Measurements from ENCODE around the gene CTSZ.
A peak's percentile ranks its signal among the peaks of the same experiment; 100 is the strongest.
"Not testable (repeated sequence)": the region's sequence is repeated elsewhere in the genome, so short reads cannot be mapped to it uniquely, and the experiment has no call there.

CTSZ gene

DNA sequence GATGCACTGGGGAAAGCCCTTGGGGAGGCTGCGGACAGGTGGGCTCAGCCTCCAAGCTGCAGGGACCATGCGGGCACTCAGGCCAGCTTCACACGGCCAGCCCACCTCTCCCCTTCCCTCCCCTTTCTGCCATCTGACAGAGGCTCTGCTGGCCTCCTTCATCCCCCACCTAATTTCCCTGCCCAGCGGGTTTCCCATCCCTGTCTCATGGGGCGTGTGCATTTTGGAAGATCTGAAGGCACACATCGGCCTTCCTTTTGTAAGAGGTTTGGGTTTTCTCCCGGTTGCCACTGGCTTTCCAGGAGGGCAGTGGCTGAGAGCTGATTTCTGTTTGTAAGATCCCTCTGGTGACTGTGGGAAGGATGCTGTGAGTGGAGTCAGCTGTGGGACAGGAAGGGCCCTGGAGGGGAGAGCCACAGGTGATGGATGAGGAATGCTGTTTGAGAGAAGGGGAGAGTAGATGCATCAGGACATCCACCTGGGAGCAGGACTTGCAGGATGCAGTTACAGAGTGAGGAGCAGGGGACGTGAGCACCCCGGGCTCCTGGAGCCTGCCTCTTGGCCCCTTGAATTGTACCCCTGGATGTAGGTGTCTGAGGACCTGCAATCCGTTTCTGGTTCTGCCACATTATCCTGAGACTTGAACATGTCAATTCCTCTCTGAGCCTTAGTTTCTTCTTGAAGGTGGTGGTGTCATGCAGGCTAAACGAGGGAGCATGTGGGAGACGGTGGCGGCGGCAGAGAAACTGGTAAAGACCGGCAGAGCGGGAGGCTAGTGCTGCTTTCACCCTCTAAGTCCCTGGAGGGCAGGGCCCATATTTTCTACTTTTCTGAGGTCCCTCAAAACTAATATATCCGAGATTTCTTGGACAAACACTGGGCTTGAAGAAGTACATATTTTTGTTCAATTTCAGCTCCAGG, 6.2 kb upstream of the CTSZ start:
- DNase-seq: no peak

DNA sequence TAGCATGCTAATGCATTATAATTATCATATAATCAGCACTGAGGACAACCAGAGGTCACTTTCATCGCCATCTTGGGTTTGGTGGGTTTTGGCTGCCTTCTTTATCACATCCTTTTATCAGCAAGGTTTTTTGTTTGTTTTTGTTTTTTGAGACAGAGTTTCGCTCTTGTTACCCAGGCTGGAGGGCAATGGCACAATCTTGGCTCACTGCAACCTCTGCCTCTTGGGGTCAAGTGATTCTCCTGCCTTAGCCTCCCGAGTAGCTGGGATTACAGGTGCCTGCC, 4.8 kb upstream of the CTSZ start:
- not testable (repeated sequence) for DNase-seq

DNA sequence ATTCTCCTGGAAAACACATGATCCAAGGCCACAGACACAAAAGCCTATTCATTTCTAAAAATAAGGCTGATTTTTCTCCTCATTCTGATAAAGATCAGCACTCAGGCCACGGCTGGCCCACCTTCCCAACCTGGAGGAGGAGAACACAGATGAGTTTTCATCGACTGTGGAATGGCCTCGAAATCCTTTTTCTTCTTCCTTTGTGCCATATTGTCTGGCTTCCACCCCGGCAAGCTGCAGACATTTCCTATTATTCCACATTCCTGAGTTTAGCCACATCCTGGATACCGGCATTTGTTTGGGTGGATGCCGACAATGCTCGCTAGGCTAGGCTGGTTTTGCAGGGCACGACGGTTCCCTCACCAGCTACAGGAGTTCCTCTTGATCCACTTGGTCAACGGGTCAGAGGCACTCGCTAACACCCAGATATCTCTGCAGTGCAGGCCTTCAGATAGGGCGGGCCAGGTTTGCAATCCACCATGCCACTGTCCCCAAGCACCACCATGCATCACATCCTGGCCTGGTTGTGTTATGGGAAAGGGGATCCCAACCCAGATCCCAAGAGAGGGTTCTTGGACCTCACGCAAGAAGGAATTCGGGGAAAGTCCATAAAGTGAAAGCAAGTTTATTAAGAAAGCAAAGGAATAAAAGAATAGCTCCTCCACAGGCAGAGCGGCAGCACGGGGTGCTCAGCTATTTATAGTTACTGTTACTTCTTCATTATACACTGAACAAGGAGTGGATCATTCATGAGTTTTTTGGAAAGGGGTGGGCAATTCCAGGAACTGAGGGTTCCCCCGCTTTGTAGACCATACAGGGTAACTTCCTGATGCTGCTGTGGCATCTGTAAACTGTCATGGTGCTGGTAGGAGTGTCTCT, 4.2 kb upstream of the CTSZ start:
- peak; percentile 63 to 64 for DNase-seq

DNA sequence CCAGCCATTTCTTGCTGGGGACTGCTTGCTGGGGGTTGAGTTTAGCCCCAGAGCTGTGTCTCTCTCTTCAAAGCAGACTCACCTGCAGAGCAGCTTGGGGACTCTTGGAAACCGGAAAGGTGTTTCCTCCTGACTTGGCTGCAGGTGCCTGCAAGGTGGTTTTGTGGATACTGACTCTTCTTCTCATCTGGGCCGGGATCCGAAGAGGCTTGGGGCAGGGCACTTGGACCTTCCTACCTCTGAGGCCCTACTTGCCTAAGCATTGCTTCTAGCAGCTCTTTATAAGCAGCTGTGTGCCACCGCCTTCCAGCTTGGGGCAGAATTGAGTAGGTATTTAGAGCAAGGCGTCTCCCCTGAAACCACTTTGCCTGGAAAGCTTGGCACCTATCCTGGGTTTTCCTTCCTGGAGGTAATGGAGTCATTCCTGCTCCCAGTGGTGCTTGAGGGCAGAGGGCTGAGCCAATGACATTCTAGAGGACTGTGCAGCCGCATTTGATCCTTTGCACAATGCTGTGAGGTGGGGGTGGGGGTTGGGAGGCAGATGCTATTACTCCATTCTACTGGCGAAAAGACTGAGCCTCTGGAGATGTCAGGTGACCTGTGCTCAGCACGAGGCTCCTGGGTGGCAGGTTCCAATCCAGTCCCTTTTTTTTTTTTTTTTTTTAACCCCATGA, 3.4 kb upstream of the CTSZ start:
- DNase-seq: no peak

DNA sequence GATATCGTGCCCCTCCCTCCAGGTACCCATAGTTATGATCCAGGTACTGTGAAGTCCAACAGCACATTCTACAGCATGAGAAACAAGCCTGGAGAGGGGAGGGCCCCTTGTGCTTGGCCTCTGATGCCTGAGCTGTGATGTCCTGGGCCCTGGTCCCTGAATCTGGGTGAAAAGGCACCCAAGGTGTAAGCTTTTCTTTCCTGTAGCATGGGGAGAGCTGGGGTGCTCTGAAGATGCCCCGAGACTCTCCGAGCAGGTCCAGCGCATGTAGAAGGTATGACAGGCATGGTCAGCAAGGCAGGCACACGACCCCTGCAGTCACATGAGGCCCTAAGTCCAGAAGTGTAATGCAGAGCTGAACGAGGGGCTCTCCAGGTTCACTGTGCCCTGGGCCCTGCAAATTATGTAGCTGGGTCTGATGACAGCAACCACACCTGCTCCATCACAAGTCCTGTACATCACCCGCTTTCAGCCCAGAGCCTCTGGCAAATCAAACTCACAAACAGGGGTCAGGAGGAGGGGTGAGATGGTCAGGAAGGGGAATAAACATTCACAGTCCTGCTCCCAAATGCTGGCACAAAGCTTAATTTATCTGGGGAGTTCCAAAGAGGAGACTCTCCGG, 1.8 kb upstream of the CTSZ start:
- DNase-seq: no peak

DNA sequence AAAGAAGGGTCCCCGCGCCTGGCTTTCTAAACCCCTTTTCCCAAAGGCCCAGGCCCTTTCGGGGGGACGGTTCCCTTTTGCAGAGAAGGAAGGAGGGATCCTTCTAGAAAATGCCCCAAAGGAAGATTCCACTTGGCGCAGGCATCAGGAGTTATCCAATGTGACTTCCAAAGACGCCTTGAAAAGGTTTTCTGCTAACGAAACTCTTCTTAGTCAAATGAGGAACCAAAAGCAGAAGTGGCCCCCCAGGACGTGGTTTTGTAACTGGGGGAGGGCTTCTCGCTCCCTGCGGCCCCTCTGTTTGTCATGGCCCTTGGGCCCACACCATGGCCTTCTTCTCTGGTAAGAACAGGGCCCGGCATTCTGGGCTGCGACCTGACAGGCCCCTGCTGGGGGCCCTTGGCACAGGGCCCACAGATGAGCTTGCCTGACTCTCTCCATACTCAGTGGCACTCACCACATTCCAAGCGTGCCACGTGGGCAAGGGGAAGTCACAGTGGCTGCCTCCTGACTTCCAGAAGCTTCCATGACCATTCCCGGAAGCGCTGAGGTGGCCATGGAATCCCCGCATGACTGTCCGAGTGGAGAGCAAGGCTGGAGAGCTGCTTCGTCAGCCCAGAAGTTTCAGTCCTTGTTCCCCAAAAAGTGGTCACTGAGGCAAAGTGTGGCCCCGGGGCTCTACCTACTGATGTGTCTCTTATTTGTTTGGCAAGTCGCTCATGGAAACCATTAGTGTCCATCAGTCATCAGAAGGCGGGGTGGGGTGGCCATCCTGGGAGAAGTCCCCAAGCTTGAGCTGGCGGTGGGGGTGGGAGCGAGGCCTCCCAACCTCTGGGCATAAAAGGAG, 834 bp upstream of the CTSZ start:
- DNase-seq: peak; percentile 90 to 97

DNA sequence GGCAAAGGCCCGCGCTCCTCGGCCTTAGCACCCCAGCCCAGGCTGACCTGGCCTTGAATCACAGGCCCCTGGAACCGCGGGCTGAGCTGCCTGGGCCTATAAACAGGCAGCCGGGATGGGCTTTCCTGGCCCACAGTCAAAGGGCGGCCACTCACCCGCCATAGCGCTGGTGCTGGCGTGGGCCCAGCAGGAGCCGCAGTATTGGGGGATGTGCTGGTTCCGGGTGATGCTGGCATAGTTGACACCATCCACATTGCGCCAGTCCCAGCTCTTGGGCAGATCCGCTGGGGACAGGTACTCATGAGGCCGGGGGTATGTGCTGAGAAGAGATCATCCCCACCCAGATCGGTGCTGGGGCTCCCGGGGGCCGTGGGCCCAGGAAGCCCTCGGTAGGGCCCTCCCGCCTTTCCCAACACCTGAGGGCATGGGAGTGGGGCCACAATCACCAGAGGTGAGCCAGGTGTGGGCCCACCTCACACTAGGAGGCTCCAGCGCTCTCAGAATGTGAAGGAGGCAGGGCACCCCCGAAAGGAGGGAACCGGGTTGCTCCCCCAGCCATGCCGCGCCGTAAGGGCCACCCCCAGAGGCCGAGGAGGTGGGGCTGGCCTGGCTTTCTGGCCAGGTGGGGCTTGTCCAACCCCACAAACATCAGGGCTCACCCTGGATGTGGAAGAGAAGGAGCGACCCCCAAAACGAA, 739 bp downstream of the CTSZ start:
- no peak for DNase-seq

DNA sequence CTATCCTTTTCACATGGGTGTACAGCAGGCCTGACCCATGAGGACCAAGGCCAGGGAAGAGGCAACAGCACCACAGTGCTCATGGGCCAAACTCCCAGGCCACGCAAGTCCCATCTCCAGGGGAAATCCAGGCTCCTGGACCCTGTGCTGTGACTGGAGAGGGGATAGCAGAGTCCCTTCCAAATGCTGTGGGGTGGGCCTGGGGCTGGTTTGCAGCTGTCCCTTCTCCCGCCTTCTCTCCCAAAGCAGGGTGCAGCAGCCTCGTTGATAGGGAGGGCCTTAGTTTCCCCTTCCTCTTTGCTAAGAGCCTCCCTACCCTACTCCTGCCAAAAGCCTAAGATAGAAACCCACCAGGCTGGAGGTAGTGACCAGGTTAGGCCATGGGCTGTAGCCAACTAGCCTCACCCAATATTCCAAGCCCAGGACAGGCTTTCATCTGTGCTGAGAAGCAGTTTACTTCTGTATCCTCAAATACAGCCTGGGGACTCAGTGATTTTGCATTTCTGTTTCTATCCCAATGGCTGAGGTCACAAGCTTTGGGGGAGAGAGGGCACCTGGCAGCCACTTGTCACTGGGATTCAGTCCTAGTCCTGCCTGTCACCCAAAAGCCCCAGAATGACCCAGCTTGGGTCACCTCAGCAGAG, 1.4 kb downstream of the CTSZ start:
- DNase-seq: no peak

DNA sequence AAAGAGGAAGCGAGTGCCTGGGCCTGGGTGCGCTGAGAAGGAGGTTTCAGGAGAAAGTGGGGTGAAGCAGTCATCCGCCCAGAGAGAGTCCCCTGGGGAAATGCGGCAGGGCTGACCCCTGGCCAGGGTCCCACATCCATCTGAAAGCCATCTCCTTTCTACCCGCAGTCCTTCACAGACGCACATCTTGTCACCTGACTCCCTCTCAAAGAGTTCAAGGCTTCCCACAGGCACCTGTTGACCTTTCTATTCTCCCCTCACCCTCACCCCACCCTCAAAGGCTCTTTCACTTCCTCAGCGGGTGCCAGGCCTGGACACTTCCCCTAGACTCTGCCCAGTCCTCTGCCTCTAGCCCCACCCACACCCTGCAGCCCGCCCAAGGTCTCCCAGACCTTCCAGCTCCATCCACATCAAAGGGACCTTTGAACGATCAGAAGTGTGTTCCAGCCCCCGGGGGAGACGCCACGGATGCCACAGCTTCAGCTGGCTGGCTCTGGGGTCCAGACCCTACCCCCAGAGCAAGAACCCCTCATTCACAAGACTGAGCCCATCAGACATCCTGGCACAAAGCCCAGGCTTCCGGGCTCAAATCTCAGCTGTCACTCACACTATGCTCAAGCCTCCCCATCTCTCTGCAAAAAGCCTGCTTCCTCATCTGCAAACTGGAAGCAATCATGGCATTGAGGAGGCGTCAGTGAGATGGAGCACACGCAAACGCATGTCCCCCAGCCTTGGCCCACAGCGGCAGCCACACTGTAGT, 2.1 kb downstream of the CTSZ start:
- DNase-seq: peak; percentile 70 to 83

DNA sequence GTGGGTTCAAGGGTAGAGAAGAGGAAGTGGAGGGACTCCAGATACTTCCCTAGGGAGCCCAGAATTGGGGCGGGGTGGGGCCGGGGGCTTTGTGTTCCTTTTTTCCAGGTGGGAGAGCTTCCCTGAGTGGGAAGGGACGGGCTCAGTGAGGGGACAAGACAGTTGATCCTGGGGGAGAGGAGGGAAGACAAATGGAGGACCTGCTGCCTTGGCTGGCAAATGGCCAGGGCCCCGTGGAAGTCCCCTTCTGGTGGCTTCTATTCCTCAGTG, 2.6 kb downstream of the CTSZ start:
- DNase-seq: peak; percentile 86 to 87

DNA sequence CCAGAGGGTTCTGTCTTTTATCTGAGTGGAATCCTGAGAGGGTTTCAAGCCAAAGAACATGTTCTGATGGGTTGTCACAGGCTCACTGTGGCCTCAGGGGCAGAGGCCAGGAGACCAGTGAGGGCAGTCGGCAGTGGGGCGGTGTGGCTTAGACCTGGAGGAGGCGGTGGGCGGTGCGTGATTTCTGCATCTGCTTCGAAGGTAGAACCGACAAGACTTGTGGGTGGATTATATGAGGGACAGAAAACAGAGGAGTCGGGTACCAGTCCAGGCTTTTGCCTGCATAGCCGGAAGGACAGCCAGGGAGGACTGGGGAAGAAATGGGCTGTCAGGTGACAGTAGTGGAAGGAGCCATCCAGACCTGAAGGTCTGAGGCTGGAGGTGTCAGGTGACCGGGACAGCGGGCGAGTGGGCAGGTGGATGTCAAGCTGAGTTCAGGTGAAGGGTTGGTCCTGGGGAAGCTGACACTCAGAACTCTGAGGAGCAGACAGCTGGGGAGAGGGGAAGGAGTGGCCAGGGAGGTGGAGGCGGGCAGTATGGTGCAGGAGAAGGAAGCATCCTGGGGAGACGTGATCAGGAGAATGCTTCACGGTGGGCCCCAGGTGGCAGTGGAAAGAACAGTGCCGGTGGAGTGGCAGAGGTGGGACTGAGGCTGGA, 3.1 kb downstream of the CTSZ start:
- DNase-seq: no peak

DNA sequence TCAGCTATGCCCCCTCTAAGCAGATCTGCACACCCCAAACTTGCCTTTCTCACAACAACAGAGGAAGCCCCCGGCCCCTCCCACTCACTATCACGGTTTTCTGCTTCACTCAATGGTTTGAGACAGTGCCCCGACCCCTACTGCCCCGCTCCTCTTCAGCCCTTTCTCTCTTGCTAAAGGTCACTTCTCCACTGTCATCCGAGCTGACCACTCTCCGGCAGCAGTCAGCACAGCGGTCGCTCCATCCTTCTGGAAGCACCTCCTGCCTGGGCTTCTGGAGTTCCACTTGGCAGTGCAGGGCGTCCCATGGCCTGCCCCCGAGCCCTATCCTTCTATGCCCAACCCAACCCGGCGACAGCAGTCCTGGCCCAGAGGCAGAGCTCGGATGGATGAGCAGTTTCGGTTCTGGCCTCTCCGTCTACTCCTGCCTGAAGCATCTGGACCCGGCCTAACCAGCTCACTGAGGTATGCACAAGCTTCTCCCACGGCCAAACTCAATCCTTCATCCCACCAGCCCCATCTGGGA, 4.1 kb downstream of the CTSZ start:
- DNase-seq: no peak

DNA sequence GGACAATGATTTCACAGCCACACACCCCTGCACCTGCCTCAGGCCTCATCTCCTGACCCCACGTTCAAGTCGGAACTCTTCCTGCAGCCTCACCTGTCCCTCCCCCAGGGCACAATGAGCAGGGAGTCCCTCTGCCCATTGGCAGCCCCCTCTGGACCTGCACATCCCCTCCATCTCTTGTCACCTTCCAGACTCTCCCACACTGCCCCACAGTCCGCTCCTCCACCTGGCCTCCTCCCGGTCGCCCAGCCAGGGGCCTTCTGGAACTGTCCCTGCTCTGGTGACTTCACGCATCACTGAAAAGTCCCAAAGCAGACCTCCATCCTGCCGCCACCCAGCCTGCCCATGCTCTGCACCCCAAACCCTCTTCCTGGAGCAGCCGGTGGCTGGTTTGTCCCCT, 4.7 kb downstream of the CTSZ start:
- no peak for DNase-seq

DNA sequence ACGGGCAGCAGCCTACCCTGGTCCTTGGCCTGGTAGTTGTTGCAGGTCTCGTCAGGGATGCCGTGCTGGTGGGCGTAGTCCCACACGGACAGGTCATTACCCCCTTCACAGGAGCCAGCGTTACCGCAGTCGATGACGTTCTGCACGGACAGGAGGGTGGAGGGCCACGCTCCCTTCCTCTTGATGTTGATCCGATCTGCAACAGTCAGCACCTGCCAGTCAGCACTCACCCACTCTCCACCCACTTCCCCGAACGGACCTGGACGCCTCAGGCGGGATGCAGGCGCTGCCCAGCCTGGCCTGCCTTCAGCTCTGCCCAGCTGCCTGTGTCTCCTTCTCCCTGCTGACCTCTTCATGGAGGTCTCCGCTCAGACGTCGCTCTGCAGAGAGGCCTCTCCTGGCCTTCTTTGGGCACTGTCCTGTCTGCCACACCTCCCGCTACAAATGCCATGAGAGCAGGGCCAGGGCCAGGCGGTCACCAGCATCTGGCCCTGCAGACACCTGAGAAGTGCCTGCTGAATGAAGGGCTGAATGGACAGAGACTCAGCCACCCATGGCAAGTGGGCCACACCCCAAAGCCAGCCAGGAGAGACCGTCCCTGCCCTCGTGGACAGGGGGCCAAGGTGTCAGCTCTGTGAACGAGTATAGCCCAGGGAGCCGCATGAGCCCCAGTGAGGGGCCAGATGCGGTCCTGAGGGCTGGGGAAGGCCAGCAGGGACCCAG, 5.4 kb downstream of the CTSZ start:
- DNase-seq: no peak

DNA sequence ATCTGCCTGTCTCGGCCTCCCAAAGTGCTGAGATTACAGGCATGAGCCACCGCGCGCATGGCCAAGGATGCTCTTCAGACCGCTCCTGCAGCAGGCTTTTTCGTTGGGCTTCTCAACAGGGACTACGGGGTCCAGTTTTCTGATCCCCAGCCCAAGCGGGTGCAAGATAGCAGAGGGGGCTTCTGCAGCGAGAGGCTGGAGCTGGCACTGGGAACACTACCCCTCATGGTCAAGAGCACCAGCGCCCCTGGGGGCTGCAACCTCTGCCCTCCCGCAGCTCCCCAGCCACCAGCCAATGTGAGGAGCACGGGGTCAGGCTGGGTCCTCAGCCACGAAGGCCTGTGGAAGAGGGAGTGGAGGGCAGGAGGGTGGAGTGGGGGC, 6.0 kb downstream of the CTSZ start:
- DNase-seq: no peak

DNA sequence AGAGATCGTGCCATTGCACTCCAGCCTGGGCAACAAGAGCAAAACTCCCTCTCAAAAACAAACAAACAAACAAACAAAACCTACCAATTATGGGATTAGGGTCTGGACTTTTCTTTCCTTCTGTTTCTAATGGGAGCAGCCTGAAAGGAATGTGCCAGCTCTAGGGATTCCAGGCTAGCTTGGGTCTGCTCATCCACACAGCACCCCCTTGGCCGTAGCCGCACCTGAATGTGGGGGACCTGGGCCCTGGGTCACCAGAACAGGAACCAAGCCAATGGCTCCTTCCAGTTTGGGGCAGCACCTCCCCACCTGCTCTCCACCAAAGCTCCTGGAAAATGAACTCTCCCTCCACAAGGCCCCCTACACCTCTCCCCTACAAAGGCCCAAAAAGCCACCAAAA, 6.7 kb downstream of the CTSZ start:
- no peak for DNase-seq

DNA sequence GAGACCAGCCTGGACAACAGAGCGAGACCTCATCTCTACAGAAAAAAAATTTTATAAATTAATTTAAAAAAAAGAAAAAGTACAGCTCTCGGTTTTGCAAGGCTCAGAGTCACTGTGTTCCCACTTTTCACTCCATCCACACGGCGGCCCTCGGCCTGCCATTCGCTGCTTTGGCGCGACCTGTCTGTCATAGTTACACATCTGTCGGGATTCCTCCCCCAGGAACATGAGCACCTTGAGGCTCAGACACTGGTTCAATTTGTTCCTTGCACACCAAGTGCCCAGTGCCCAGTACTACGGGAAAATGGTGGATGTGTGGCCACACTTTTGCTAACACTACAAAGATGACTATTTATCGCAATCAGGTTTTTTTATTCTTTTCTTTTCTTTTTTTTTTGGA, 8.4 kb downstream of the CTSZ start:
- no peak for DNase-seq

DNA sequence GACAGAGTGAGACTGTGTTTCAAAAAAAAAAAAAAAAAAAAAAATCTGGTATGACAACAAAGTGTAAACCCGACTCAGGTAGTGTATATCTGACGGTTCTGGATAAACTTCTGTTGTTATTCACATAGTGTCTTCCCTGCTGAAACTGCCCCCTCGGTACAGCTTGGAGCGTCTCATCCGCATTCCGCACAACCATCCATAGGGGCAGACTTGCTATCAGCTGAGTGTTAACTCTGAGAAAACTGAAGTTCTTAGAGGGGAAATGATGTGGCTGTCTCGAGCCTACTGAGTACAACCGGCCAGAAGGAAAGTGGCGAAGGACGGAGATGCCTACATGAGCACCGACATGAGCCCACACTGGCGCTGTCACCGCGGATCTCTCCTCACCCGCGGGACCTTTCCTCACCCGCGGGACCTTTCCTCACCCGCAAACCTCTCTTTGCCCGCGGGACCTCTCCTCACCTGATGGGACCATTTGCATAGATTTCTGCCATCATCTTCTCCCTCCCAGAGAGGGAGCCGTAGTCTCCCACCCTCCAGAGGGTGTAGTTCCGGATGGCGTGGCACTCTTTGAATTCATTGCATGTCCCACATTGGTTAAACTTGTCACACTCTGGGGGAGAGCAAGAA, 9.8 kb downstream of the CTSZ start:
- no peak for DNase-seq

DNA sequence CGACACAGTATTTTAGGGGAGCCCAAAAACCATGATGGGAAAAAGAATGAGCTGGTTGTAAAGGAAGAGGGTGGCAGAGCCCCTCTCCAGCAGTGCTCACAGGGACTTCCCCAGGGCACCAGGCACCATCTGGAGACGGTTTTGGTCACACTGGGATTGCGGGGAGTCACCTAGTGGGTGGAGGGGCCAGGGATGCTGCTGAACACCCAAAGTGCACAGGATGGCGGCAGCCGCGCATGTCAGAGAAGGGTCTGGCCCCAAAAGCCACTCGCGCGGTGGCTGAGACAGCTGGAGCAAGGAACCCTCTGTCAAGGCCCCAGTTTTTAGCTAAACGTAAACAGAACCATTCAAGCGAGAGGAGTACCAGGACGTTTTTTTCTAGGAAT, 10.8 kb downstream of the CTSZ start:
- no peak for DNase-seq

Measured in inflammatory macrophage treated with lipopolysaccharide for 1 hour (primary cell).